ENCODE measurements around the gene GIT2.

GRCh38 chr12:109988903-109989302, 7.3 kb downstream of the GIT2 start:
- no peak for TF ChIP-seq ZC3H10 (CRISPR knock-in tag; IDR thresholded peaks at IDR 0.05)
- no peak for TF ChIP-seq CSDC2 (CRISPR knock-in tag; IDR thresholded peaks at IDR 0.05)

All from SK-N-SH treated with all-trans-retinoic acid at 6 μM for 48 hours (cell line).